CD4-positive, CD25-positive, alpha-beta regulatory T cell (primary cell): ENCODE results near the gene CREB3L2. TPM values are rescaled to one million over a fixed set of nuclear protein-coding genes. Genes with fewer than 3 reads are reported as not detected.

ENCODE experiments used
- ATAC-seq, 2 donors: fragments of 150-1000 bp; cut with Tn5 transposase; one replicate each; pipeline ENCODE4 v1.10.0; 2021; ENCODE audit warnings: low read depth in 2 of 2, moderate number of reproducible peaks in 2 of 2, moderate library complexity in 1 of 2
- DNase-seq, 3 donors: peaks; one replicate each; pipeline versions ENCODE4 v3.0.0 to v3.0.0-alpha.2; 2012 to 2022; ENCODE audit warnings: mixed read lengths in 1 of 3
- H3K27ac ChIP-seq: one replicate; pipeline ENCODE4 v1.7.0; 2013; ENCODE audit warnings: mild to moderate bottlenecking, low read length; ENCODE audit not compliant: insufficient read depth, poor library complexity, severe bottlenecking
- H3K27me3 ChIP-seq: one replicate; pipeline ENCODE4 v1.7.0; 2013; ENCODE audit warnings: low read length; ENCODE audit not compliant: control insufficient read depth, insufficient read depth
- H3K36me3 ChIP-seq: one replicate; pipeline ENCODE4 v1.7.0; 2013; ENCODE audit warnings: mild to moderate bottlenecking, low read length, moderate library complexity; ENCODE audit not compliant: control insufficient read depth, insufficient read depth
- H3K4me1 ChIP-seq: 2 replicates; pipeline ENCODE4 v1.7.0; 2013; ENCODE audit warnings: mild to moderate bottlenecking, low read length; ENCODE audit not compliant: insufficient read depth, control insufficient read depth, poor library complexity, severe bottlenecking
- H3K4me3 ChIP-seq: one replicate; pipeline ENCODE4 v1.7.0; 2013; ENCODE audit warnings: low read depth, mild to moderate bottlenecking, low read length, moderate library complexity
- H3K9me3 ChIP-seq, 2 experiments: 1 replicate in 1 of 2; 2 replicates in 1 of 2; pipeline ENCODE4 v1.7.0; 2013; ENCODE audit warnings: low read length in 2 of 2, mild to moderate bottlenecking in 1 of 2, moderate library complexity in 1 of 2; ENCODE audit not compliant: control insufficient read depth in 2 of 2
- H3K27ac Mint-ChIP-seq, 3 donors: one replicate each; pipeline ENCODE4 v1.8.0; 2020 to 2022; ENCODE audit warnings: mild to moderate bottlenecking in 3 of 3, mixed read lengths in 3 of 3, moderate library complexity in 2 of 3
- H3K27me3 Mint-ChIP-seq: one replicate; pipeline ENCODE4 v1.8.0; 2022; ENCODE audit warnings: mild to moderate bottlenecking, mixed read lengths
- H3K36me3 Mint-ChIP-seq: one replicate; pipeline ENCODE4 v1.8.0; 2020; ENCODE audit warnings: mixed read lengths
- H3K4me1 Mint-ChIP-seq, 4 donors: one replicate each; pipeline ENCODE4 v1.8.0; 2020 to 2022; ENCODE audit warnings: mixed read lengths in 4 of 4, mild to moderate bottlenecking in 1 of 4
- H3K4me3 Mint-ChIP-seq, 4 donors: one replicate each; pipeline ENCODE4 v1.8.0; 2020 to 2022; ENCODE audit warnings: mild to moderate bottlenecking in 4 of 4, mixed read lengths in 4 of 4, moderate library complexity in 3 of 4
- H3K9me3 Mint-ChIP-seq, 7 donors: one replicate each; pipeline ENCODE4 v1.8.0; 2020 to 2022; ENCODE audit warnings: mixed read lengths in 7 of 7, mild to moderate bottlenecking in 3 of 7, moderate library complexity in 2 of 7
- polyA plus RNA-seq, 4 donors: library from polyadenylated mRNA; unstranded; fragments of 300-500 nt; fragmentation: Illumina TruSeq; gene quantifications; one replicate each; pipeline ENCODE4 v1.2.3, GENCODE V29; 2021
- total RNA-seq: library from RNA; stranded (reverse); gene quantifications from one replicate; pipeline ENCODE4 v1.2.3, GENCODE V29; 2022

Gene CREB3L2
- total and polyA plus RNA-seq, 5 donors from 2014 or later, result 12.0 to 27.3 (median 15.9) TPM

- ATAC-seq, result no peak
- peaks cover 74% of the 10 kb centered on the region for H3K36me3 Mint-ChIP-seq
These were observed 121.5 kb downstream of the CREB3L2 start for GRCh38 chr7:137880432-137880831.

GRCh38 chr7:137879357-137880158 is 122.3 kb downstream of the CREB3L2 start:
- Histone ChIP-seq H3K27me3 (no peaks in the 10 kb centered on the region), H3K4me1 (no peaks in the 10 kb centered on the region), H3K27ac (no peak overlapping the region), H3K36me3 (peaks cover 73% of the 10 kb centered on the region), H3K4me3 (no peak overlapping the region), H3K9me3 (no peaks in the 10 kb centered on the region)
- H3K36me3 Mint-ChIP-seq, result peaks cover 69% of the 10 kb centered on the region
- no peak for ATAC-seq
- no peak overlapping the region for H3K4me3 Mint-ChIP-seq
- H3K27ac Mint-ChIP-seq, result no peak overlapping the region
- no peaks in the 10 kb centered on the region for H3K4me1 Mint-ChIP-seq
- no peak for DNase-seq
- H3K27me3 Mint-ChIP-seq, result no peaks in the 10 kb centered on the region
- H3K9me3 Mint-ChIP-seq, result no peaks in the 10 kb centered on the region

More at GRCh38 chr7:137880432-137880831, 121.5 kb downstream of the CREB3L2 start:
- H3K27me3 Mint-ChIP-seq, result no peaks in the 10 kb centered on the region
- H3K4me1 Mint-ChIP-seq, result no peaks in the 10 kb centered on the region
- H3K9me3 ChIP-seq, result no peaks in the 10 kb centered on the region
- H3K36me3 ChIP-seq, result peaks cover 75% of the 10 kb centered on the region
- no peaks in the 10 kb centered on the region for H3K9me3 Mint-ChIP-seq
- DNase-seq, result no peak
- H3K4me1 ChIP-seq, result no peaks in the 10 kb centered on the region
- no peaks in the 10 kb centered on the region for H3K27me3 ChIP-seq
- no peak overlapping the region for H3K4me3 ChIP-seq
- H3K27ac ChIP-seq, result no peak overlapping the region
- no peak overlapping the region for H3K27ac Mint-ChIP-seq
- H3K4me3 Mint-ChIP-seq, result no peak overlapping the region

- Mint-ChIP-seq H3K4me1 (no peaks in the 10 kb centered on the region), H3K27ac (peak overlapping the region in 1 of 3 donors; percentile 26), H3K4me3 (no peak overlapping the region)
These were observed 123.4 kb downstream of the CREB3L2 start for GRCh38 chr7:137878333-137878961.

GRCh38 chr7:137877027-137877675 is 124.7 kb downstream of the CREB3L2 start:
- Histone ChIP-seq H3K36me3 (peaks cover 54% of the 10 kb centered on the region), H3K4me1 (no peaks in the 10 kb centered on the region), H3K4me3 (no peak overlapping the region), H3K27ac (no peak overlapping the region), H3K9me3 (no peaks in the 10 kb centered on the region), H3K27me3 (no peaks in the 10 kb centered on the region)
- DNase-seq (no peak), ATAC-seq (no peak)
- H3K4me1 Mint-ChIP-seq, result no peaks in the 10 kb centered on the region
- H3K27me3 Mint-ChIP-seq, result no peaks in the 10 kb centered on the region
- H3K36me3 Mint-ChIP-seq, result peaks cover 65% of the 10 kb centered on the region
- H3K4me3 Mint-ChIP-seq, result no peak overlapping the region
- no peaks in the 10 kb centered on the region for H3K9me3 Mint-ChIP-seq
- no peak overlapping the region for H3K27ac Mint-ChIP-seq

More at GRCh38 chr7:137878333-137878961, 123.4 kb downstream of the CREB3L2 start:
- DNase-seq, result no peak
- Histone ChIP-seq H3K4me3 (no peak overlapping the region), H3K36me3 (peaks cover 67% of the 10 kb centered on the region), H3K27me3 (no peaks in the 10 kb centered on the region), H3K27ac (no peak overlapping the region), H3K4me1 (no peaks in the 10 kb centered on the region), H3K9me3 (no peaks in the 10 kb centered on the region)
- no peaks in the 10 kb centered on the region for H3K9me3 Mint-ChIP-seq
- H3K36me3 Mint-ChIP-seq, result peaks cover 72% of the 10 kb centered on the region
- no peak for ATAC-seq
- no peaks in the 10 kb centered on the region for H3K27me3 Mint-ChIP-seq

GRCh38 chr7:137875746-137876145 is 126.1 kb downstream of the CREB3L2 start:
- Mint-ChIP-seq H3K9me3 (no peaks in the 10 kb centered on the region), H3K27me3 (no peaks in the 10 kb centered on the region), H3K4me1 (no peaks in the 10 kb centered on the region), H3K27ac (no peak overlapping the region), H3K4me3 (no peak overlapping the region), H3K36me3 (peaks cover 56% of the 10 kb centered on the region)
- no peaks in the 10 kb centered on the region for H3K27me3 ChIP-seq
- no peaks in the 10 kb centered on the region for H3K9me3 ChIP-seq
- peaks cover 40% of the 10 kb centered on the region for H3K36me3 ChIP-seq
- DNase-seq (no peak), ATAC-seq (no peak)
- H3K4me3 ChIP-seq, result no peak overlapping the region
- H3K27ac ChIP-seq, result no peak overlapping the region
- H3K4me1 ChIP-seq, result no peaks in the 10 kb centered on the region

- Mint-ChIP-seq H3K4me3 (no peak overlapping the region), H3K4me1 (no peaks in the 10 kb centered on the region), H3K9me3 (no peaks in the 10 kb centered on the region), H3K27me3 (no peaks in the 10 kb centered on the region), H3K36me3 (peaks cover 40% of the 10 kb centered on the region), H3K27ac (peak overlapping the region in 1 of 3 donors; percentile 65)
- Histone ChIP-seq H3K27me3 (no peaks in the 10 kb centered on the region), H3K4me1 (no peaks in the 10 kb centered on the region), H3K36me3 (peaks cover 25% of the 10 kb centered on the region), H3K9me3 (no peaks in the 10 kb centered on the region), H3K4me3 (no peak overlapping the region), H3K27ac (no peak overlapping the region)
- ATAC-seq (no peak), DNase-seq (no peak)
These were observed 127.7 kb downstream of the CREB3L2 start for GRCh38 chr7:137873979-137874777.

- DNase-seq, result no peak
- Mint-ChIP-seq H3K9me3 (no peaks in the 10 kb centered on the region), H3K4me1 (no peaks in the 10 kb centered on the region), H3K4me3 (no peak overlapping the region), H3K27me3 (no peaks in the 10 kb centered on the region), H3K27ac (peak overlapping the region; percentile 5 to 65 (median 32)), H3K36me3 (peaks cover 38% of the 10 kb centered on the region)
- peaks cover 20% of the 10 kb centered on the region for H3K36me3 ChIP-seq
- no peaks in the 10 kb centered on the region for H3K9me3 ChIP-seq
- H3K27me3 ChIP-seq, result no peaks in the 10 kb centered on the region
- no peak overlapping the region for H3K4me3 ChIP-seq
- H3K4me1 ChIP-seq, result no peaks in the 10 kb centered on the region
- no peak for ATAC-seq
- no peak overlapping the region for H3K27ac ChIP-seq
These were observed 128.4 kb downstream of the CREB3L2 start for GRCh38 chr7:137873524-137873923.
